Left hindlimb (tissue), 1 donor: ENCODE data around the gene PLPPR5.

Experiments used
- DNase-seq: peaks from one replicate; pipeline ENCODE4 v3.0.0-alpha.2; 2018

Gene PLPPR5

GRCh38 chr1:98967122-98967521, 37.5 kb downstream of the PLPPR5 start:
- DNase-seq = no peak

GRCh38 chr1:98965394-98965793, 39.3 kb downstream of the PLPPR5 start:
- DNase-seq = no peak

- DNase-seq = no peak
These were observed 40.5 kb downstream of the PLPPR5 start for GRCh38 chr1:98964198-98964597.

GRCh38 chr1:98963064-98963758, 41.5 kb downstream of the PLPPR5 start:
- DNase-seq = no peak

GRCh38 chr1:98962156-98962555, 42.5 kb downstream of the PLPPR5 start:
- no peak for DNase-seq

GRCh38 chr1:98949621-98950020, 55.0 kb downstream of the PLPPR5 start:
- no peak for DNase-seq

GRCh38 chr1:98949166-98949565, 55.5 kb downstream of the PLPPR5 start:
- no peak for DNase-seq

GRCh38 chr1:98947071-98947470, 57.6 kb downstream of the PLPPR5 start:
- DNase-seq = no peak

GRCh38 chr1:98940722-98941079, 64.0 kb downstream of the PLPPR5 start:
- no peak for DNase-seq

- DNase-seq = no peak
These were observed 64.5 kb downstream of the PLPPR5 start for GRCh38 chr1:98940069-98940721.

GRCh38 chr1:98939471-98939870, 65.2 kb downstream of the PLPPR5 start:
- no peak for DNase-seq

GRCh38 chr1:98937347-98937746, 67.3 kb downstream of the PLPPR5 start:
- no peak for DNase-seq

GRCh38 chr1:98932184-98932583, 72.5 kb downstream of the PLPPR5 start:
- no peak for DNase-seq

- no peak for DNase-seq
These were observed 73.4 kb downstream of the PLPPR5 start for GRCh38 chr1:98931128-98931835.

GRCh38 chr1:98929437-98929836, 75.2 kb downstream of the PLPPR5 start:
- DNase-seq = no peak

- no peak for DNase-seq
These were observed 78.1 kb downstream of the PLPPR5 start for GRCh38 chr1:98926597-98926996.

- DNase-seq = no peak
These were observed 79.7 kb downstream of the PLPPR5 start for GRCh38 chr1:98924977-98925376.

GRCh38 chr1:98923667-98924066, 81.0 kb downstream of the PLPPR5 start:
- no peak for DNase-seq

- no peak for DNase-seq
These were observed 82.8 kb downstream of the PLPPR5 start for GRCh38 chr1:98921817-98922216.

- no peak for DNase-seq
These were observed 84.1 kb downstream of the PLPPR5 start for GRCh38 chr1:98920441-98921110.

- DNase-seq = no peak
These were observed 85.0 kb downstream of the PLPPR5 start for GRCh38 chr1:98919652-98920051.

- DNase-seq = no peak
These were observed 85.5 kb downstream of the PLPPR5 start for GRCh38 chr1:98919211-98919610.

- DNase-seq = no peak
These were observed 90.1 kb downstream of the PLPPR5 start for GRCh38 chr1:98914547-98914946.

GRCh38 chr1:98910827-98911226, 93.8 kb downstream of the PLPPR5 start:
- DNase-seq = no peak
